GM23338 (cell line): ENCODE data around the gene EML1. TPM values are rescaled to one million over a fixed set of nuclear protein-coding genes. Genes with fewer than 3 reads are reported as not detected.

Experiments used
- ATAC-seq: fragments of 200-7000 bp; cut with Tn5 transposase; 3 replicates; pipeline ENCODE4 v1.9.1; 2020
- DNase-seq: peaks from one replicate; pipeline ENCODE4 v3.0.0-alpha.2; 2015; ENCODE audit warnings: low spot score
- H2AFZ ChIP-seq: fragments of 200-600 bp; sonication (generic); 2 replicates; pipeline ENCODE4 v1.8.0; 2016; ENCODE audit warnings: antibody characterized with exemption, mild to moderate bottlenecking, moderate library complexity
- H3F3A ChIP-seq: fragments of 200-600 bp; sonication (generic); replicated peaks from 2 replicates; pipeline ENCODE4 v1.8.0; 2017; ENCODE audit warnings: antibody characterized with exemption, mixed run types, low read depth
- H3K27ac ChIP-seq: fragments of 200-600 bp; sonication (generic); 2 replicates; pipeline ENCODE4 v1.6.1; 2016; ENCODE audit warnings: low read depth
- H3K27me3 ChIP-seq: fragments of 200-600 bp; sonication (generic); 2 replicates; pipeline ENCODE4 v1.8.0; 2016; ENCODE audit warnings: mild to moderate bottlenecking, mixed run types, moderate library complexity; ENCODE audit not compliant: insufficient read depth
- H3K36me3 ChIP-seq: fragments of 200-600 bp; sonication (generic); 2 replicates; pipeline ENCODE4 v1.8.0; 2016; ENCODE audit warnings: mild to moderate bottlenecking; ENCODE audit not compliant: insufficient read depth
- H3K4me1 ChIP-seq: fragments of 200-600 bp; sonication (generic); 2 replicates; pipeline ENCODE4 v1.8.0; 2016; ENCODE audit warnings: mild to moderate bottlenecking, moderate library complexity; ENCODE audit not compliant: insufficient read depth
- H3K4me2 ChIP-seq: fragments of 200-600 bp; sonication (generic); 2 replicates; pipeline ENCODE4 v1.7.1; 2017; ENCODE audit warnings: mixed run types
- H3K4me3 ChIP-seq: fragments of 200-600 bp; sonication (generic); 2 replicates; pipeline ENCODE4 v1.6.1; 2016; ENCODE audit warnings: mixed run types
- H3K79me2 ChIP-seq: fragments of 200-600 bp; sonication (generic); replicated peaks from 2 replicates; pipeline ENCODE4 v1.8.0; 2017; ENCODE audit warnings: mild to moderate bottlenecking; ENCODE audit not compliant: insufficient read depth
- H3K9me2 ChIP-seq: fragments of 200-600 bp; sonication (generic); 2 replicates; pipeline ENCODE4 v1.8.0; 2017; ENCODE audit not compliant: insufficient read depth
- H4K20me1 ChIP-seq: fragments of 200-600 bp; sonication (generic); replicated peaks from 2 replicates; pipeline ENCODE4 v1.8.0; 2017; ENCODE audit warnings: mild to moderate bottlenecking; ENCODE audit not compliant: insufficient read depth
- H3K27ac Mint-ChIP-seq: 2 replicates; pipeline ENCODE4 v1.8.0; 2020; ENCODE audit warnings: inconsistent platforms, mild to moderate bottlenecking, moderate library complexity, mixed read lengths
- H3K27me3 Mint-ChIP-seq: 3 replicates; pipeline ENCODE4 v1.8.0; 2022; ENCODE audit warnings: low read depth, mild to moderate bottlenecking, moderate library complexity, mixed read lengths, inconsistent platforms; ENCODE audit not compliant: insufficient read depth, poor library complexity
- H3K36me3 Mint-ChIP-seq: 3 replicates; pipeline ENCODE4 v1.8.0; 2021; ENCODE audit warnings: low read depth, mild to moderate bottlenecking, inconsistent platforms, moderate library complexity, mixed read lengths
- H3K4me1 Mint-ChIP-seq: 3 replicates; pipeline ENCODE4 v1.8.0; 2020; ENCODE audit warnings: mild to moderate bottlenecking, inconsistent platforms, mixed read lengths
- H3K4me3 Mint-ChIP-seq: 3 replicates; pipeline ENCODE4 v1.8.0; 2021; ENCODE audit warnings: moderate library complexity, mild to moderate bottlenecking, inconsistent platforms, mixed read lengths
- H3K9me3 Mint-ChIP-seq: 3 replicates; pipeline ENCODE4 v1.8.0; 2020; ENCODE audit warnings: moderate library complexity, mild to moderate bottlenecking, inconsistent platforms, mixed read lengths
- CREB1 ChIP-seq: fragments of 250-450 bp; sonication (Bioruptor Pico); IDR thresholded peaks from 2 replicates; pipeline ENCODE4 v1.5.0; 2020; ENCODE audit warnings: low read depth, mild to moderate bottlenecking, moderate library complexity
- CTCF ChIP-seq, 2 experiments: fragments of 200-600 bp in 1 of 2; sonication (generic) in 1 of 2; conservative IDR thresholded peaks; 2 replicates each; pipeline versions ENCODE4 v1.5.1 to v1.6.1; 2016 to 2017; ENCODE audit warnings: antibody characterized with exemption in 2 of 2, low read depth in 2 of 2, mild to moderate bottlenecking in 2 of 2, moderate library complexity in 1 of 2
- EZH2 ChIP-seq: fragments of 200-600 bp; sonication (generic); IDR thresholded peaks from one replicate; pipeline ENCODE4 v1.8.0; 2017; ENCODE audit warnings: antibody characterized with exemption, mild to moderate bottlenecking, low read depth; ENCODE audit not compliant: unreplicated experiment
- EZH2phosphoT487 ChIP-seq: fragments of 200-600 bp; sonication (generic); IDR thresholded peaks from one replicate; pipeline ENCODE4 v1.8.1; 2018; ENCODE audit warnings: antibody characterized with exemption; ENCODE audit not compliant: unreplicated experiment
- JUNB ChIP-seq: IDR thresholded peaks from one replicate; pipeline ENCODE4 v1.6.1; 2016; ENCODE audit warnings: antibody characterized with exemption; ENCODE audit not compliant: unreplicated experiment
- NANOG ChIP-seq: IDR thresholded peaks from 2 replicates; pipeline ENCODE4 v1.6.1; 2016; ENCODE audit warnings: antibody characterized with exemption, borderline replicate concordance
- POLR2AphosphoS5 ChIP-seq: IDR thresholded peaks from 2 replicates; pipeline ENCODE4 v1.6.1; 2016; ENCODE audit warnings: antibody characterized with exemption, low read depth
- REST ChIP-seq: IDR thresholded peaks from one replicate; pipeline ENCODE4 v1.6.1; 2018; ENCODE audit warnings: antibody characterized with exemption; ENCODE audit not compliant: unreplicated experiment
- STAT1 ChIP-seq: IDR thresholded peaks from one replicate; pipeline ENCODE4 v1.6.1; 2016; ENCODE audit warnings: antibody characterized with exemption; ENCODE audit not compliant: unreplicated experiment
- ZNF114 ChIP-seq: fragments of 250-450 bp; sonication (Bioruptor Pico); IDR thresholded peaks from 2 replicates; pipeline ENCODE4 v1.5.0; 2020; ENCODE audit warnings: mild to moderate bottlenecking, moderate library complexity
- ZNF331 ChIP-seq: fragments of 250-450 bp; sonication (Bioruptor Pico); IDR thresholded peaks from 2 replicates; pipeline ENCODE4 v1.5.0; 2020; ENCODE audit warnings: low read depth, mild to moderate bottlenecking, moderate library complexity
- polyA plus RNA-seq: library from polyadenylated mRNA; unstranded; fragments of >200 nt; fragmentation: Nextera tagmentation; extraction: Ambion mirVana; gene quantifications from 2 replicates; pipeline ENCODE4 v1.2.1, GENCODE V29; 2016
- total RNA-seq: library from RNA; depleted of rRNA; stranded (reverse); fragments of >200 nt; shearing (Covaris generic); gene quantifications from 2 replicates; pipeline ENCODE4 v1.2.3, GENCODE V29; 2014
- TF ChIP-seq, protein P1 (sequence below): IDR thresholded peaks from 2 replicates; pipeline ENCODE4 v1.6.1; 2016; ENCODE audit warnings: antibody characterized with exemption

The EML1 gene
- total and polyA plus RNA-seq, 2 experiments from 2014 or later: 7.0 to 18.1 TPM

DNA sequence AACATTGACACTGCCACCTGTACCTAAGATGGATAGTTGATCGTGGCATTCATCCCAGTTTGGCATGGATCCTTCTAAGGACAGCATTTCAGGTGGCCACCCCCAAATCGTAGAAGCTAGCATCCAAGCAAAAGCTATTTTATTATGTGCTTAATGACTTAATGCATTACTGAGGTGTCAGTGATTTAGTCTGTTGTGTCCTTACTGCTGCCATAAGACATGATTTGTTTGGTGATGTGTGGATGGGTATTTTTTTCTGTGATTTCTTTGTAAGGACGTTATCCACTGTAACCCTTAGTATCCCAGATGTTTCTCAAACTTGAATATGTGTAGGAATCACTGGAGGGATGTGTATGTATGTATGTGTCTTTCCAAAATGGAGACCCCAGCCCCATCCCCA, 190.8 kb downstream of the EML1 start:
- no peak for TF ChIP-seq STAT1
- no peak for TF ChIP-seq CREB1 (CRISPR knock-in tag)
- H3K27ac ChIP-seq: no peak overlapping the region
- ATAC-seq (no peak), DNase-seq (no peak)
- H4K20me1 ChIP-seq: peaks cover 14% of the 10 kb centered on the region; the same call in 1 of the 2 replicates
- Mint-ChIP-seq H3K9me3 (peaks cover 9% of the 10 kb centered on the region), H3K36me3 (peaks cover 9% of the 10 kb centered on the region; the same call in 2 of the 3 replicates), H3K4me3 (no peak overlapping the region), H3K27me3 (no peaks in the 10 kb centered on the region), H3K27ac (no peak overlapping the region), H3K4me1 (peaks cover 6% of the 10 kb centered on the region; the same call in 2 of the 3 replicates)
- H3K9me2 ChIP-seq: no peaks in the 10 kb centered on the region; the same call in 1 of the 2 replicates
- peaks cover 24% of the 10 kb centered on the region for H3K79me2 ChIP-seq
- no peaks in the 10 kb centered on the region for H3K4me1 ChIP-seq
- H3K36me3 ChIP-seq: no peaks in the 10 kb centered on the region
- no peak overlapping the region for H3K4me3 ChIP-seq
- no peak overlapping the region for H2AFZ ChIP-seq
- no peaks in the 10 kb centered on the region for H3K27me3 ChIP-seq
- no peak overlapping the region for H3K4me2 ChIP-seq
- H3F3A ChIP-seq: no peaks in the 10 kb centered on the region

GRCh38 chr14:99986396-99986795, 193.2 kb downstream of the EML1 start:
- H3K9me3 Mint-ChIP-seq: peaks cover 9% of the 10 kb centered on the region
- H3K36me3 Mint-ChIP-seq: peaks cover 9% of the 10 kb centered on the region; the same call in 2 of the 3 replicates
- no peaks in the 10 kb centered on the region for H3K27me3 Mint-ChIP-seq
- Histone ChIP-seq H3K27me3 (no peaks in the 10 kb centered on the region), H3K27ac (no peak overlapping the region), H4K20me1 (peaks cover 10% of the 10 kb centered on the region; the same call in 1 of the 2 replicates), H3K9me2 (no peaks in the 10 kb centered on the region; the same call in 1 of the 2 replicates), H3K36me3 (no peaks in the 10 kb centered on the region), H3K79me2 (peaks cover 16% of the 10 kb centered on the region), H3K4me3 (no peak overlapping the region), H2AFZ (no peak overlapping the region), H3F3A (no peaks in the 10 kb centered on the region), H3K4me1 (no peaks in the 10 kb centered on the region), H3K4me2 (no peak overlapping the region)
- no peak overlapping the region for H3K27ac Mint-ChIP-seq
- peaks cover 6% of the 10 kb centered on the region; the same call in 2 of the 3 replicates for H3K4me1 Mint-ChIP-seq
- H3K4me3 Mint-ChIP-seq: no peak overlapping the region
- no peak for ATAC-seq
- DNase-seq: no peak
- TF ChIP-seq POLR2AphosphoS5 (no peak), CTCF (conservative IDR thresholded peaks at IDR 0.05; ENCODE audit: low read depth in 2 of 2) (no peak), ZNF331 (CRISPR knock-in tag) (no peak), ZNF114 (CRISPR knock-in tag) (no peak), NANOG (no peak), STAT1 (no peak), EZH2phosphoT487 (no peak), EZH2 (no peak), CREB1 (CRISPR knock-in tag) (no peak), JUNB (no peak), REST (no peak)
- TF ChIP-seq, protein P1, sequence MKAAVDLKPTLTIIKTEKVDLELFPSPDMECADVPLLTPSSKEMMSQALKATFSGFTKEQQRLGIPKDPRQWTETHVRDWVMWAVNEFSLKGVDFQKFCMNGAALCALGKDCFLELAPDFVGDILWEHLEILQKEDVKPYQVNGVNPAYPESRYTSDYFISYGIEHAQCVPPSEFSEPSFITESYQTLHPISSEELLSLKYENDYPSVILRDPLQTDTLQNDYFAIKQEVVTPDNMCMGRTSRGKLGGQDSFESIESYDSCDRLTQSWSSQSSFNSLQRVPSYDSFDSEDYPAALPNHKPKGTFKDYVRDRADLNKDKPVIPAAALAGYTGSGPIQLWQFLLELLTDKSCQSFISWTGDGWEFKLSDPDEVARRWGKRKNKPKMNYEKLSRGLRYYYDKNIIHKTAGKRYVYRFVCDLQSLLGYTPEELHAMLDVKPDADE: no peak
